Hematopoietic multipotent progenitor cell (in vitro differentiated cells): ENCODE results near the gene PHC2. TPM values are rescaled to one million over a fixed set of nuclear protein-coding genes. Genes with fewer than 3 reads are reported as not detected.

Experiments
- DNase-seq, 3 donors: peaks; one replicate each; pipeline ENCODE4 v3.0.0-alpha.2; 2011 to 2015; ENCODE audit warnings: low read depth in 2 of 3, low spot score in 2 of 3
- small RNA-seq: library from RNA; depleted of rRNA; stranded (forward); fragments of <200 nt; gene quantifications from one replicate; pipeline ENCODE3, GENCODE V24; 2012
- total RNA-seq: library from RNA; depleted of rRNA; stranded (reverse); fragments of >200 nt; gene quantifications from one replicate; pipeline ENCODE4 v1.2.3, GENCODE V29; 2012

Gene PHC2
- total RNA-seq, 1 donor: 60.1 TPM

GRCh38 chr1:33276573-33277298, 154.2 kb downstream of the PHC2 start:
- no peak for DNase-seq

GRCh38 chr1:33275706-33276572, 155.0 kb downstream of the PHC2 start:
- DNase-seq: no peak

- DNase-seq: peak in 1 of 3 donors; percentile 15
These were observed 155.7 kb downstream of the PHC2 start for GRCh38 chr1:33275195-33275594.

- DNase-seq: no peak
These were observed 156.4 kb downstream of the PHC2 start for GRCh38 chr1:33274446-33274845.

- no peak for DNase-seq
These were observed 156.9 kb downstream of the PHC2 start for GRCh38 chr1:33273961-33274371.

Small RNAs within 50 kb of the gene (small RNA-seq; reads per million reads assigned to genes)
- not detected for gene RN7SKP16

Other genes with a start within 250 kb of the PHC2 start
- gene TRIM62, start 249.1 kb downstream of the PHC2 start, total RNA-seq: 8.1 TPM
- 35.5 TPM for gene ZNF362, start 174.6 kb downstream of the PHC2 start, total RNA-seq
- not detected for gene A3GALT2, start 110.0 kb downstream of the PHC2 start, total RNA-seq
- 1.9 TPM for gene ZSCAN20, start 41.5 kb upstream of the PHC2 start, total RNA-seq